ENCODE results near the gene ERCC6L2. TPM values are rescaled to one million over a fixed set of nuclear protein-coding genes. Genes with fewer than 3 reads are reported as not detected.

The ERCC6L2 gene
- total RNA-seq, 1 donor from 2014 or later = 49.5 TPM

DNA sequence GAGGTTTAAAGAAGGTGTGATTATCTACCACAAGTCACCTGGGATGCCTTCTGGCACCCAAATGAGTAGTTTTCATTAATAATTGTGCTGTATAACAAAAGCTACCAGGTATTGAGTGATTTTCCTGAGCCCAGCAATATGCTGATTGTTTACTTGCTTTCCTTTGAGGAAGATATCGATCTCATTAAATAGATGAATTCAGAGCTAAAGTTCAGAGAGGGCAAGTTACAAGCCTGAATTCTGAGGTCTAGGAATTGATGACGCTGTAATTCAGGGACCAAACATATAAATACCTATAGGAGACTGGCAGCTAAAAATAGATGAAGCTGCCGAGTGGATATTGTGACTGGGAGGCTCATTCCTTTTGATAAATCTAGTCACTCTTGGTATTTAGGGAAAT, 1.1 kb downstream of the ERCC6L2 start:
- Mint-ChIP-seq H3K9me3 (ENCODE audit: low read depth) (no peaks in the 10 kb centered on the region), H3K4me3 (ENCODE audit: low read depth) (no peak overlapping the region), H3K36me3 (ENCODE audit: insufficient read depth) (peaks cover 13% of the 10 kb centered on the region), H3K27me3 (no peaks in the 10 kb centered on the region), H3K27ac (no peak overlapping the region), H3K4me1 (ENCODE audit: low read depth) (peaks cover 10% of the 10 kb centered on the region)
- TF ChIP-seq CTCF (IDR thresholded peaks at IDR 0.05; ENCODE audit: unreplicated experiment) = no peak
- no peak for DNase-seq (ENCODE audit: low spot score, unreplicated experiment)

DNA sequence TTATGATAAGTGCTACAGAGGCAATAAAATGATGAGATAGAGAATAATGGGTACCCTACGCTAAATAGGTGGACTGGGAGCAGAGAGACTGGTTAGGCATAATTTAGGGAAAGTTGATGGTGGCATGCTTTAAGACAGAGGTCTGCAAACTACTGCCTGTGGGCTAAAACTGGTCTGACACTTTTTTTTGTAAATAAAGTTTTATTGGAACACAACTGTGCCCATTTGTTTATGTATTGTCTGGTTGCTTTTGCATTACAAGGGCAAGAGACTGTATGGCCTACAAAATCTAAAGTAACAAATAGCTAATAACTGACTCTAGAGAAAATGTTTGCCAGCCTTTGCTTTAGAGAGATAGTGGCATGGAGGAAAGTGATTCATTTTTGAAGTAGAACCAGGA, 2.5 kb downstream of the ERCC6L2 start:
- H3K4me1 Mint-ChIP-seq (ENCODE audit: low read depth) = peaks cover 10% of the 10 kb centered on the region
- H3K9me3 Mint-ChIP-seq (ENCODE audit: low read depth) = no peaks in the 10 kb centered on the region
- no peak overlapping the region for H3K4me3 Mint-ChIP-seq (ENCODE audit: low read depth)
- H3K36me3 Mint-ChIP-seq (ENCODE audit: insufficient read depth) = peaks cover 7% of the 10 kb centered on the region
- no peak for TF ChIP-seq CTCF (IDR thresholded peaks at IDR 0.05; ENCODE audit: unreplicated experiment)
- no peak for DNase-seq (ENCODE audit: low spot score, unreplicated experiment)
- H3K27me3 Mint-ChIP-seq = no peaks in the 10 kb centered on the region
- no peak overlapping the region for H3K27ac Mint-ChIP-seq

- Mint-ChIP-seq H3K9me3 (ENCODE audit: low read depth) (no peaks in the 10 kb centered on the region), H3K36me3 (ENCODE audit: insufficient read depth) (peaks cover 7% of the 10 kb centered on the region), H3K27ac (no peak overlapping the region), H3K4me1 (ENCODE audit: low read depth) (peaks cover 5% of the 10 kb centered on the region), H3K27me3 (no peaks in the 10 kb centered on the region), H3K4me3 (ENCODE audit: low read depth) (no peak overlapping the region)
- no peak for TF ChIP-seq CTCF (IDR thresholded peaks at IDR 0.05; ENCODE audit: unreplicated experiment)
- DNase-seq (ENCODE audit: low spot score, unreplicated experiment) = no peak
These were observed 4.1 kb downstream of the ERCC6L2 start for GRCh38 chr9:95879591-95879990.

- Mint-ChIP-seq H3K4me1 (ENCODE audit: low read depth) (peaks cover 2% of the 10 kb centered on the region), H3K4me3 (ENCODE audit: low read depth) (no peak overlapping the region), H3K36me3 (ENCODE audit: insufficient read depth) (peaks cover 7% of the 10 kb centered on the region), H3K9me3 (ENCODE audit: low read depth) (no peaks in the 10 kb centered on the region), H3K27me3 (no peaks in the 10 kb centered on the region), H3K27ac (peak overlapping the region; percentile 3)
- DNase-seq (ENCODE audit: low spot score, unreplicated experiment) = no peak
- TF ChIP-seq CTCF (IDR thresholded peaks at IDR 0.05; ENCODE audit: unreplicated experiment) = no peak
These were observed 4.7 kb downstream of the ERCC6L2 start for GRCh38 chr9:95880021-95880690.

- H3K27me3 Mint-ChIP-seq = no peaks in the 10 kb centered on the region
- no peak overlapping the region for H3K27ac Mint-ChIP-seq
- no peak for DNase-seq (ENCODE audit: low spot score, unreplicated experiment)
- H3K4me1 Mint-ChIP-seq (ENCODE audit: low read depth) = no peaks in the 10 kb centered on the region
- H3K36me3 Mint-ChIP-seq (ENCODE audit: insufficient read depth) = peaks cover 12% of the 10 kb centered on the region
- H3K9me3 Mint-ChIP-seq (ENCODE audit: low read depth) = no peaks in the 10 kb centered on the region
- TF ChIP-seq CTCF (IDR thresholded peaks at IDR 0.05; ENCODE audit: unreplicated experiment) = no peak
- H3K4me3 Mint-ChIP-seq (ENCODE audit: low read depth) = no peak overlapping the region
These were observed 12.5 kb downstream of the ERCC6L2 start for GRCh38 chr9:95887926-95888497.
